LNCaP clone FGC (cell line): ENCODE data around the gene C1orf115.

ENCODE experiments used
- DNase-seq: peaks from one replicate; pipeline ENCODE4 v3.0.0-alpha.2; 2011; ENCODE audit warnings: low read depth
- H3K4me3 ChIP-seq: 2 replicates; pipeline ENCODE4 v1.5.1; 2011; ENCODE audit warnings: mild to moderate bottlenecking, low read depth, low read length, control low read depth
- TF ChIP-seq, protein P1 (sequence below): IDR thresholded peaks from 2 replicates; pipeline ENCODE4 v1.5.1; 2012; ENCODE audit warnings: mild to moderate bottlenecking; ENCODE audit not compliant: control insufficient read depth, insufficient read depth; ENCODE audit errors: extremely low read depth

The C1orf115 gene

DNA sequence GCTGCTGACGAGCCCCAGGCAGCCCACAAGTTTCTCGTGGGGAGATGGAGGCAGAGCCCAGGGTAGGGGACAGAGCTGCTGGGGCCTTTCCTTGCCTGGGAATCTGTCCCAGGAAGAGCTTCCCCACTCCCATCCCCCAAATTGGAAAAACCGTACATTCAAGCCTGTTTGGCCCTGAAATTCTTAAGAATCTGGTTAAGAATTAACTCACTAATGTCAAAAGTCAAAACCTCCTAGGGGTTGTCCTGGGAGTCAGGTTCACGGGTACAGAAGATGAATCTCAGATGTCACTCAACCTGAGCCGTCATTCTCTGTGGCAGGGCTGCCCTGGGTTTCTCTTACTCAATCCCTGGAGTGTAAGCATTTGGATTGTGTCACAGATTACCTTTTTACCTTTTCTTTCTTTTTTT, 8.4 kb downstream of the C1orf115 start:
- TF ChIP-seq, protein P1, sequence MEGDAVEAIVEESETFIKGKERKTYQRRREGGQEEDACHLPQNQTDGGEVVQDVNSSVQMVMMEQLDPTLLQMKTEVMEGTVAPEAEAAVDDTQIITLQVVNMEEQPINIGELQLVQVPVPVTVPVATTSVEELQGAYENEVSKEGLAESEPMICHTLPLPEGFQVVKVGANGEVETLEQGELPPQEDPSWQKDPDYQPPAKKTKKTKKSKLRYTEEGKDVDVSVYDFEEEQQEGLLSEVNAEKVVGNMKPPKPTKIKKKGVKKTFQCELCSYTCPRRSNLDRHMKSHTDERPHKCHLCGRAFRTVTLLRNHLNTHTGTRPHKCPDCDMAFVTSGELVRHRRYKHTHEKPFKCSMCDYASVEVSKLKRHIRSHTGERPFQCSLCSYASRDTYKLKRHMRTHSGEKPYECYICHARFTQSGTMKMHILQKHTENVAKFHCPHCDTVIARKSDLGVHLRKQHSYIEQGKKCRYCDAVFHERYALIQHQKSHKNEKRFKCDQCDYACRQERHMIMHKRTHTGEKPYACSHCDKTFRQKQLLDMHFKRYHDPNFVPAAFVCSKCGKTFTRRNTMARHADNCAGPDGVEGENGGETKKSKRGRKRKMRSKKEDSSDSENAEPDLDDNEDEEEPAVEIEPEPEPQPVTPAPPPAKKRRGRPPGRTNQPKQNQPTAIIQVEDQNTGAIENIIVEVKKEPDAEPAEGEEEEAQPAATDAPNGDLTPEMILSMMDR, result no peak
- no peak overlapping the region for H3K4me3 ChIP-seq
- no peak for DNase-seq

DNA sequence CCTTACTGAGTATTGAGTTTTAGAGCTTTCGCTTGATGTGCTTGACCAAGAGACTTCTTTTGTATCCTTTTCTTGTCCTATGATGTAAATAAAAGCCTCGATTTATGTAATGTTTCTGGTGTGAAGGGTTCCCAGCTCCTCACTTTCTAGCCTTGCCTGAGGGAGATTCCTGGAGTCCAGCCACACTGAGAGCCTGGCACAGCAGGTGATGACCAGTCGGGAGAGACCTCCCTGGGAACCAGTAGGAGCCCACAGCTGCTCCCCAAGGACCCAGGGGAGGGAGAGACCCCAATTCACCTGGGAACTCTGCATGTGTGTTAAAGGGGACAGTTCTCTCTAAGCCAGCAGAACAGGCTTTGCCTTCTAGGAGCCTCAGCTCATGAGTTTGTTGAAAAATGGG, 8.9 kb downstream of the C1orf115 start:
- H3K4me3 ChIP-seq, result no peak overlapping the region
- TF ChIP-seq, protein P1, result no peak
- no peak for DNase-seq

DNA sequence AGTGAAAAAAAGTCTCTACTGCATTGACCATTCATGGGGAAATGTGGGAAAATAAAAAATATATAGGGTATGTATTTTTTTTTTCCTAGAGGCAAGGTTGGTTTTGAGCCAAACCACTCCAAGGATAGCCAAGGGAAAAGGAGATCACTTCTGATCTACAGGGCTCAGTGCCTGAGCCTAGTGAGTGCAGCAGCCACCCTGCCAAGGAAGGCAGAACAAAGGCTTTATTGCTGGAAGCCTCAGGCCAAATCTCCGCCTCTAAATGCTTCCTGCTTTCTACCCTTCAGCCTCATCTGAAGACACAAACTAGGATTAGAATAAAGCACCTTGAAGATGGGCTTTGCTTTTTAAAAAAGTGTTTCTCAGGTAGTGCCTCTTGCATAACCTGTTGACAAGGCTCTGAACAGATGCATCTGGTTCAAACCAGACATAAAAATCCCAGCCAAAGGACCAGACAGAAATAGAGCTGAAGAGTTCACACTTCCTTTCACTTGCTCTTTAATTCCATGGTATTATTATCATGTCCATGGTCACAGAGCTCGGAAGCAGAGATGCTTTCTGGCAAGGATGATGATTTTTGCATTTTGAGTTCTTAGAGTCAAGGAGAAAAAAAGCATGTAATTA, 10.5 kb downstream of the C1orf115 start:
- peak; percentile 78 for DNase-seq
- no peak overlapping the region for H3K4me3 ChIP-seq
- TF ChIP-seq, protein P1, result no peak

DNA sequence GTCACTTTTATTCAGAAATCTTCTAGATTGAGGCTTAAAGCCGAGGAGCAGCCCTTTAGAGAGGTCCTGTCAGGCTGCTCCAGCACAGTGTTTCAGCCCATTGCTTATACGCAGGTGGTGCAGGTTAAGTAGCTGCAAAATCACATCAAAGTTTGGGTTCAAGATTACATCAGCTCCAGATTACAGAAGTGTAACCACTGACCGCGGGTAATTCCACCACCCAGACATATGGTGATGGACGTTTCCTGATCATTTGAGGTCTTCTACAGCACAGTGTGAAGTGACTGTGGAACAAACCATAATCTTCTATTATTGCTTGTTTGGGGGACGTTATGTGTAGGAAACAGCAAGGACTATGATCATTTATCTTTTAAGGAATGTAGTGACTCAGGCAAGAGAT, 11.8 kb downstream of the C1orf115 start:
- no peak for DNase-seq
- no peak overlapping the region for H3K4me3 ChIP-seq

DNA sequence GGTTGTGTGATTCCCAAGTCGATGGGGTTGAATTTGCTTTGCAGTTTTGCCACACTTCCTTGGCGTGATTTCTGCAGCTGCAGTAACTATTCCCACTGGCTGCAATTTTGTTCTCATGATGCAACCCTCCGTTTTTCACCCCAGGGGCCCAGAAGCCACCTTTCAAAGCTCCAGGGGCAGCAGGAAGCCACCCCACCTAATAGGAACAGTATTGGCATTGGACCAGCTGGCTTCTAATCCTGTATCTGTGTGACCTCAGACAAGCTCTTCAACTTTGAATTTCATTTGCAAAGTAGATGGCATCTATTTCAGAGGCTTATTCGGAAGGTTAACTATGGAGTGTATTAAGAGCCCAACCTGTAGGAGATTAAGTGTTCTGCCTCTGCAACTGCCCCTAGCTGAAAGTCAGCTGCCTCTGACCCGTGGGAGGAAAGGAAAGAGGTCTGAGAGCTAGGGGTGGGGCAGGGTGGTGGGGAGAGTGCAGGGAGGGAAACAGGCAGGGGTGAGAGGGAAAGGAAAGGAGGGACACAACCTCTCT, 12.6 kb downstream of the C1orf115 start:
- no peak overlapping the region for H3K4me3 ChIP-seq
- no peak for DNase-seq
- TF ChIP-seq, protein P1, result no peak

More for the DNA sequence above, 11.8 kb downstream of the C1orf115 start:
- TF ChIP-seq, protein P1, result no peak

DNA sequence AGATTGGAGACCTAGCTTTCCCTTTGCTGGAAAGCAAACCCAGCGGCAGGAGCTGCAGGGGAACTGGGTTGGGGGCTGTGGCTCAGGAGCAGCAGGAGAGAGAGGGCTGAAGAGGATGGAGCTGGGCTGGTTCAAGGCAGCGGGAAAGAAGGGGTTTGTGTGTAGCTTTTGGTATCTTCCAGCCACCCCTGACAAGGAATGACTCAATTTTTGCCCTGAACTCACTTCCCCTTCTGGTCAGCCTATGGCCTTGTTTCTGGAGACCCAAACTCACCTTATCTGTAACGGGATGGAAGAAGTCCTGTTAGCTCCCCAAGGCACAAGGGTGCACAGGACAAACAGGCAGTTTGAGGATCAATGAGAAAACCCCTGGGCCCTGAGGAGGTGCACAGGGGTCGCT, 13.1 kb downstream of the C1orf115 start:
- TF ChIP-seq, protein P1, result no peak
- no peak overlapping the region for H3K4me3 ChIP-seq
- DNase-seq, result no peak

DNA sequence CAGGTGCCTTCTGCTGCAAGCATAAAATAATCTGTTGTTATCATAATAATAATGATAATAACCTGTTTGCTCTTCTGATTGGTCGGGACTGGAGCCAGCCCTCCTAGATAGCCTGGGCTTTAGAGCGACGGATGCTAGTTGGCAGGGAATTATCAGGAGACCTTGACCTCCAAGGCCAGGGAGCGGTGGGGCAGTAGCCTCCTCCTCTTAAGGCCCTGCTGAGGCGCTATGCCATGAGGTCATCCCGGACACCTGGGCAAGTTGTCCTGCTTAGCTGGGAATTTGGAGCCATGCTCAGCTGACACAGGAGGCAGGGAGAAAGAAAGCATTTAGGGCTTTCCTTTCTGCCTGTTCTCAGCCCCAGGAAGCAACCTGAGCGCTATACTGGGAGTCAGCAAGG, 15.6 kb downstream of the C1orf115 start:
- DNase-seq, result no peak
- TF ChIP-seq, protein P1, result no peak
- H3K4me3 ChIP-seq, result no peak overlapping the region
